Measurements from ENCODE around the gene ZC3H8. TPM values are rescaled to one million over a fixed set of nuclear protein-coding genes. Genes with fewer than 3 reads are reported as not detected.
A peak's percentile ranks its signal among the peaks of the same experiment; 100 is the strongest.

The ZC3H8 gene
- total RNA-seq, 1 donor = 17.4 TPM

GRCh38 chr2:112251271-112251670 lies 3.6 kb downstream of the ZC3H8 start:
- no peak overlapping the region for H3K4me3 ChIP-seq (ENCODE audit: low read depth, low read length)
- no peak for TF ChIP-seq CTCF (IDR thresholded peaks at IDR 0.05; ENCODE audit: insufficient read depth, low read length)
- DNase-seq (ENCODE audit: low read depth) = peak; percentile 35

GRCh38 chr2:112244854-112245253 lies 10.0 kb downstream of the ZC3H8 start:
- DNase-seq (ENCODE audit: low read depth) = no peak
- no peak overlapping the region for H3K4me3 ChIP-seq (ENCODE audit: low read depth, low read length)
- no peak for TF ChIP-seq CTCF (IDR thresholded peaks at IDR 0.05; ENCODE audit: insufficient read depth, low read length)

- H3K4me3 ChIP-seq (ENCODE audit: low read depth, low read length) = no peak overlapping the region
- no peak for DNase-seq (ENCODE audit: low read depth)
- no peak for TF ChIP-seq CTCF (IDR thresholded peaks at IDR 0.05; ENCODE audit: insufficient read depth, low read length)
These were observed 11.6 kb downstream of the ZC3H8 start for GRCh38 chr2:112243233-112243632.

- no peak for TF ChIP-seq CTCF (IDR thresholded peaks at IDR 0.05; ENCODE audit: insufficient read depth, low read length)
- no peak overlapping the region for H3K4me3 ChIP-seq (ENCODE audit: low read depth, low read length)
- no peak for DNase-seq (ENCODE audit: low read depth)
These were observed 12.5 kb downstream of the ZC3H8 start for GRCh38 chr2:112242384-112242783.

- TF ChIP-seq CTCF (IDR thresholded peaks at IDR 0.05; ENCODE audit: insufficient read depth, low read length) = no peak
- DNase-seq (ENCODE audit: low read depth) = no peak
- H3K4me3 ChIP-seq (ENCODE audit: low read depth, low read length) = no peak overlapping the region
These were observed 15.0 kb downstream of the ZC3H8 start for GRCh38 chr2:112239862-112240261.

GRCh38 chr2:112230371-112230770 lies 24.5 kb downstream of the ZC3H8 start:
- DNase-seq (ENCODE audit: low read depth) = no peak
- H3K4me3 ChIP-seq (ENCODE audit: low read depth, low read length) = no peak overlapping the region
- TF ChIP-seq CTCF (IDR thresholded peaks at IDR 0.05; ENCODE audit: insufficient read depth, low read length) = no peak

GRCh38 chr2:112229348-112229747 lies 25.5 kb downstream of the ZC3H8 start:
- no peak overlapping the region for H3K4me3 ChIP-seq (ENCODE audit: low read depth, low read length)
- DNase-seq (ENCODE audit: low read depth) = peak; percentile 83
- TF ChIP-seq CTCF (IDR thresholded peaks at IDR 0.05; ENCODE audit: insufficient read depth, low read length) = no peak
